GM19397 (cell line): ENCODE measurements around the gene RIMKLA.
A peak's percentile ranks its signal among the peaks of the same experiment; 100 is the strongest.

Experiments used
- ATAC-seq: cut with Tn5 transposase; IDR thresholded peaks from one replicate; pipeline ENCODE4 v1.9.1; 2021; ENCODE audit warnings: mild to moderate bottlenecking, moderate library complexity; ENCODE audit not compliant: unreplicated experiment

RIMKLA gene, protein sequence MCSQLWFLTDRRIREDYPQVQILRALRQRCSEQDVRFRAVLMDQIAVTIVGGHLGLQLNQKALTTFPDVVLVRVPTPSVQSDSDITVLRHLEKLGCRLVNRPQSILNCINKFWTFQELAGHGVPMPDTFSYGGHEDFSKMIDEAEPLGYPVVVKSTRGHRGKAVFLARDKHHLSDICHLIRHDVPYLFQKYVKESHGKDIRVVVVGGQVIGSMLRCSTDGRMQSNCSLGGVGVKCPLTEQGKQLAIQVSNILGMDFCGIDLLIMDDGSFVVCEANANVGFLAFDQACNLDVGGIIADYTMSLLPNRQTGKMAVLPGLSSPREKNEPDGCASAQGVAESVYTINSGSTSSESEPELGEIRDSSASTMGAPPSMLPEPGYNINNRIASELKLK

DNA sequence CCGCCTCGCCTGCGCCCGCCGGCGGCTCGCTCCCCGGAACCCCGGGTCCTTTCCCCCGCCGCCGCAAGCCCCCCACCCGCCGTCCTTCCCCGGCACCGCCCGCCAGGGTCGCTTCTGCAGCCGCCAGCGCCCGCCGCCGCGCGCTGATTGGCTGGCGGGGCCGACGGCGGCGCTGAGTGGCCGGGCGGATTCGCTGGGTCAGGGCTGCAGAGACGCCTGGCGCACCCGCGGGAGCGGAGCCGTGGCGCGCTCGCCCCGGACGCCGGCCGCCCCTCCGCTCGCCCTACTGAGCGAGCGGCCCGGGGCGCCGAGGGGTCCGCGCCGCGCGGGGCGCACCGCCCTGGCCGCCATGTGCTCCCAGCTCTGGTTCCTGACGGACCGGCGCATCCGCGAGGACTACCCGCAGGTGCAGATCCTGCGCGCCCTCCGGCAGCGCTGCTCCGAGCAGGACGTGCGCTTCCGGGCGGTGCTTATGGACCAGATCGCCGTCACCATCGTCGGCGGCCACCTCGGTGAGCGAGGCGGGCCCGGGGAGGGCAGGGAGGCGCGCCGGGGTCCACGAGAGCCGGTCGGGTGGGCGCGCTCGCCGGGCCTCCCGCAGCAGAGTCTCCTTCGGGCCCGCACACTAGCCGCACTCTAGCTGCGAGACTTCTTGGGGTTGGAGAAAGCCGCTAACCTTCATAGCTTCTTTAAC lies at the start of gene RIMKLA:
RIMKLA (plus strand) TSS at position 207 of the 694 bp plus-strand sequence; CDS start at position 350, 143 bp downstream.
- ATAC-seq, result peak; percentile 74

DNA sequence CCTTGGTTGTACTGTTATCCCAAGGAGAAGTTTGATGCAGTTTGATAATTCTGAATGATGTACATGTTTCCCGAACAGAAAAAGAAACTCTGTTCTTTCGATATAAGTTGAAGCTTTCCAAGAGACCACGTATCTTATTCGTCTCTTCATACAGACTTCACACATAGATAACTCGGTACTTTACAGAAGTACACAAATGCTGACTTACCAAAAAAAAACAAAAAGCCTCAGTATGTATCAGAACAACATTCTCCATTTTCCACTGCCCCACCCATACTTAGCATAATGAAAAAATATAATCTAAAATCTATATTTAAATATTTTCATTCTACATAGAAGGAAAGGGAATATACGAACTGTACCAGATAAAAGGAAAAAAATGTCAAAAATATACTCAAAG lies 47.7 kb upstream of the RIMKLA start:
- no peak for ATAC-seq

DNA sequence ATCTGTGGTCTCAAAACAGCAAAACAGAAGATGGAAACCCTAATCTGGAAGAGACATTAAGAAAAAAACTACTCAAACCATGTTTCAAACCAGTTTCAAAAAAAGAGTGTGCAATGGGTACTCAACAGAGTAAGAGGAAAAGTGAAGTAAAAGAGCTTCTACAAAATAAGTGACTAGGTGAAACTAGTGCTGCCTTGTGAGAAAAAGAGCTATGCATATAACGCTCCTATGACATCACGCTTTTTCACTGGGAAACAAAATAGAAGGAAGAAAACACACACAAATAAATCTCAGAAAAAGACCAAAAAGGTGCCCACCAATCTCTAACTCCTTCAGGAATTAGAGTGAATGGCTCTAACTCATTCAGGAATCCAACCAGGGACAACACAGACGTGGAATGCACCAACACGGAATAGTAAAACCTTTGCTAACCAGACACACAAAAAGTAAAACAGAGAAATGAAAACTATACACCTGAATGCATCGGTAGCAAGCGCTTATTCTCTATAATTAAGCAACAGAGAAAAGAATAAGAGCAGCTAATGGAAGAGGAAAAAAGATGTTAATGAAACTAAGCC lies 46.8 kb upstream of the RIMKLA start:
- ATAC-seq, result no peak

DNA sequence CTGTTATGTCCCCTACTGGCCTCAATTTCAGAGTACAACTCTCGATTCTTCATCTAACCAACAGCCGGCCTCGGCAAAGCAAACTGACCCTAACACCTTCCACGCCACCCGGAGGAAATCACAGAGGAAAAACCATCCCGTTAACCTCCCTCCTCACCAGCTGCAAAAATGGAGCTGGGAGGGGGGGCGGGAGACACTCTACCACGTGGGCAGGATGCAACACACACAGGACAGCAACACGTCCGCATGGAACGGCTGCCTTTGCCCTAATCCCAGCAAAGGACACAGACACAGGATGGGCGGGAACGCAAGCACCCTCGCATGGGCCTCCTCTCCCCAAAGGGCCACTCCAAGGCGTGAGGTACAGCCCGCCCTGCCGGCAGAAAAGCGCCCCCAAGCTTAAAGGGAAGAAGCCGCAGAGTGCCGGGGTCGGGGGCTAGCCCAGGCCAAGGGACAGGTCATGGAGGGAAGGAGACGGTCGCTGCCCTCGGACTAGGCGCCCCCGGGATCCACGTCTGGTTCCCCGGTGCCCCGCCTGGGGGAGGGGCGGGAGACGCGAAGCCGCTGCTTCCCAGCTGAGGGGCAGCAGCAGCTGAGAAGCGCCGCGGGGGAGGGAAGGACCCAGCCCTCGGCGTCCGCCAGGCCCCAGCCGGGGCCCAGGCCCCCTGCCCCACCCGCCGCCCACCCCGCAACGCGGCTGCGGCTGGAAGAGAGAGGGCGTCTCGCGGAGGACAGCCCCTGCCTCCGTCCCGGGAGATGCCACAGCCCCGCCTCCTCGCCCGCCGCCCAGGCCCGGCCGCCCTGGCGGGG lies 46.1 kb upstream of the RIMKLA start:
- ATAC-seq, result peak; percentile 55

DNA sequence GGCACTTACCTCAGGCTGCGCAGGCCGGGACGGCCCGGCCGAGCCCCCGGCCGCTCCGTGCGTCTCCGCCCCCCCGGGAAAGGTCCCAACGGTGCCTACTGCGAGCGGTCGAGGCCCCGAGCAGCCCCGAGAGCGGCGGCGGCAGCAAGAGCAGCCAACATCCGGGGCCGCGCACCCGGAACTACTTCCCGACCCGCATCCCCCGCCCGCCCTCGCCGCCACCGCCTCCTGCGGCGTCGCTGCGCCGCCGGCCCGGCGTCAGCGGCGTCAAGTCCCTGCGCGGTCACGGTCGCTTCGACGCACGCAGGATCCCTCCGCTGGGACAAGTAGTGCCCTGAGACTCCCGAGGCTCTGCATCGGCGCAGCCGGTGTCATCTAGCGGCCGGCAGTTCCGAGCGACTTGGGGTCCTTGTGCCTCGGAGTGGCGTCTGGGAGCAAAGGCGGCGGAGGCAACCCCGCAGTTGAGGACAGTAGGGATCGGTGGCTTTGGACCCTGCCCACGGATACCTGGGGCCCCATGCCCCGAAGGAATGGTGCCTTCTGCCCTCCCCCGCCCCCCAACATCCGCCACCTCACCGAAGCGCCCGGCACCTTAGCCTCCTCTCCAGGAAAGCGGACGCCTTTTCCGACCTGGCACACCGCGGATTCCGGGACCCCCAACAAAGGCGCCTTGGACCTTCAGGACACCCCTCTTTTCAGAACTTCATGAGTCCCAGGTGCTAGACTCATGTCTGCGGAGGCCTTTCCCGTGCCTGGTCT lies 45.4 kb upstream of the RIMKLA start, which contains the start of gene FOXJ3:
FOXJ3 (minus strand) TSS at position 186 of the 759 bp plus-strand sequence. CDS start 24,142 bp downstream, outside the sequence.
- ATAC-seq, result peak; percentile 86

DNA sequence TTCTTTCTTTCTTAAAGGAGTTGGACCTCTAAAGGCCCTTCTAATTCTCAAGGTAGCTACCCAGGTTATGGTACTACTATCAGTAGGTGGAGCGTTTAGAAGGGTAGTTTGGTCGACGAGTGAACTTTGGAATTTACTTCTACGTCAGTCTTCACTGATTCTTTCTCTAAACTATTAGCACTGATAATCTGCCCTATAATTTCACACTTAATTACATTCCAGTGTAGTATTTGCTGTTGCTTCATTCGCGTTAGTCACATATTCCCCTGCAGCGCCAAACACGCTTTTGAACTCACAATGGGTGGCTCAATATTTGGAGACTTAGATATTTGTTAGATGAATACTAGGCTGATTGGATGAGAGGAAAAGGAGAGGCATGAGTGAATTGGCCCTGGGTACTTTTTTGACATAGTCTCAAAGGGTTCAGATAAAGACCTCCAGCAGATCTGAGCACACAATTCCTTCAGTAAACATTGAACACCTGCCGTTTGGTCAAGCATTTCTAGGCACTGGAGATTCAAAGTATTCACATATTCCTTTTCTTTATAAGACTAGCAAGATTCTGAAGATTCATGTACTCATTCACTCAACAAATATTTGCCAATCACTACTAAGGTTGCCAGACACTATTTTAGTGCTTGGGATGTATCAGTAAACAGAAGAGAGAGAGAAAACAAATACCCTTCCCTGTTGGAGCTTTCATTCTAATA lies 44.6 kb upstream of the RIMKLA start:
- ATAC-seq, result no peak

DNA sequence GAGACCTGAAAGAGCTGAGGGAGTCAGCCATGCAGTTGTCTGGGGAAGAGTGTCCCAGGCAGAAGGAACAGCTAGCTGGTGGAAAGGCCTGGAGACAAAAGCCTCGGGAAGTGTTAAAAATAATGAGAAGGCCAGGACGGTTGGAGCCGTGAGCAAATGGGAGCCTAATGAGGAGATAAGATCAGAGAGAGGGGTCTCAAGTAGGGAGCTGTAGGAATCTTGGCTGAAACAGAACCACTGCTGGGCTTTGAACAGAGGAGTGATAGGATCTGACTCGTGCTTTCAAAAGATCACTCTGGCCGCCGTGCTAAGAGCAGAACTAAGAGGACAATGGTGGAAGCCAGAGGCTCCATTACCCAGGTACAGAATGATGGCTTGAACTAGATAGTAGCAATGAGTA lies 43.6 kb upstream of the RIMKLA start:
- ATAC-seq, result no peak

DNA sequence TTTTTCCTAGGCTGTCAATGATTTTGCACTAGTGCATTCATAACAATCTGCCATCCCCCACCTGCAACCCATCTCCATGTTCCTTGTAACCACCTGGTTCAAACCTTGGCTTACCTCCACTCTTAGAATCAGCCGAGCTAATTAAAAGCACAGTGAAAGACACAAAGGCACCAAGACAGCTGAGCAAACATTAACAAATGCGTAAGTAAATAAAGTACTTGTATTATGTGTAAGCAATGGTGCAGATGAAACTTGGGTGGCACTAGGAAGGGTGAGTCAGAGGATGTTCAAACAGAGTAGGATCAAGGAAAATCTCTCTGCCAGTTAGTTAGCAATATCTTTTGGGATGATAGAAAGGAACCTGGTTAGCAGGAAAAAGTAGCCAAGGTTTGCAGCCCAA lies 40.5 kb upstream of the RIMKLA start:
- no peak for ATAC-seq

DNA sequence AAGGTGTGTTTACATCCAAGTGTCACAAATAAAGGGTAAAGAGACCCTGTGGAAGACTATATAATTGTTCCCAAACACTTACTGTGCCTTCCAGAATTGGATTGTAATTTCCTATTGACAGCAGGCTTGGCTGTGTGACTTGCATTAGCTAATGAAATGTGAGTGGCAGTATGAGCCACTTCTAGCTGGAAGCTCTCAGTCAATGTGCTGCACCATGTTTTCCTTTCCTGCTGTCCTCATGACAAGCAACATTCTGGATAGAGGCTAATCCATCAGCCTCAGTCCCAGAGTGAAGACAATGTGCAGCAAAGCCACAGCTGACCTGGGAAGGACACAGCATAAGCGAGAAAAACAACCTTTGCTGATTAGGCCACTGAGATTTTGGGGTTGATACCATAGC lies 39.7 kb upstream of the RIMKLA start:
- ATAC-seq, result no peak

DNA sequence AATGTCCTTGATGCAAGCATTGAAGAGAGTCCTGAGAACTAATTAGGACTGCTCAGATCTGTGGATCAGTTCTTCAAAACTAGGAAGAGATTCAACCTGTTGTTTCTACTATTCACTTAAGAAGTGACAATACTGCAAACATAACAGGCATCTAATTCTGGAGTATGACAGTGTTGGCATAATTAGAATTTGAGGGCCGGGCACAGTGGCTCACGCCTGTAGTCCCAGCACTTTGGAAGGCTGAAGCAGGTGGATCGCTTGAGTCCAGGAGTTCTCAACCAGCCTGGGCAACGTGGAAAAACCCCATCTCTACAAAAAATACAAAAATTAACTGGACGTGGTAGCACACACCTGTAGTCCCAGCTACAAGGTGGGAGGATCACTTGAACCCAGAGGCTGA lies 37.5 kb upstream of the RIMKLA start:
- no peak for ATAC-seq

DNA sequence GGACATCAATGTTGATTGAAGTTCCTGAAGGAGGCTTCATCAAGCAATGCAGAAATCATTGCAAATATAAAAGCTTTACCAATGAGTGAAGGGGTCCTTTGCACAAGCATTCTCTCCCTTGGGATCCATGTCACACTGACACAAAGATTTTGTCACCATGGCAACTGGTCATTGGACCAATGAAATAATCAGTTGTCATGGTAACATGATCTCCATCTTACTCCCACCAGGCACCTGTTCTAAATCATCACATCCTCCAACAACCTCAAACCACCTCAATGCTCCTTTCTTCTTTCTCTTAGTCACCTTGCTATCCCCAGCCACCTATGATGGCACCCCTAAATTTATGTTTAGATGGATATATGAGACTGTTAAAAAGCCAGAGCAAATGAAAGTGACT lies 32.1 kb upstream of the RIMKLA start:
- ATAC-seq, result no peak

DNA sequence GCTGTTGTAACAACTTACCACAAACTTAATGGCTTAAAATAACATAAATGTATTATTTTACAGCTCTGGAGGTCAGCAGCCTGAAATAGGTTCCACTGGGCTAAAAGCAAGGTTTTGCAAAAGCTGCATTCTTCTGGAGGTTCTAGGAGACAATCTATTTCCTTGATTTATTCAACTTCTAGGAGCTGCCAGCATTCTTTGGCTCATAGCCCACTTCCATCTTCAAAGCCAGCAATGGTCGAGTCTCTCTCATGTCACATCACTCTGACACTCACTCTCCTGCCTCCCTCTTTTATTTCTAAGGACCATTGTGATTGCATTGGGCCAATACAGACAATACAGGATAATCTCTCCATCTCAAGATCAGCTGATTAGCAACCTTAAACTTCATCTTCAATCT lies 30.5 kb upstream of the RIMKLA start:
- ATAC-seq, result no peak

DNA sequence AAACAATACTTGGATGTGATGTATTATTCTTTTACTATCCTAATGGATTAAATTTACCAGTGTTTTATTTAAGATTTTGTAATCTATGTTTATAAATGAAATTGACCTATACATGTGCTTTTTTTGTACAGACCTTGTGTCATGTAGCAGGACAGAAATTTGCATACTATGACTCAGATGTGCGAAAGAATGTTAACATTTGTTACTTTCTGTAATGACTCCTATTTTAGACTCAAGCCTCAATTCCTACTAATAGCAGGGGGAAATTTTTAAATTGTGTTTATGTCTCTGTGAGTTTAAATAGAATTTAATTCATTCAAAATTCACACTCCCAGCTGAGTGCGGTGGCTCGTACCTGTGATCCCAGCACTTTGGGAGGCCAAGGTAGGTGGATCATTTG lies 21.8 kb upstream of the RIMKLA start:
- no peak for ATAC-seq

DNA sequence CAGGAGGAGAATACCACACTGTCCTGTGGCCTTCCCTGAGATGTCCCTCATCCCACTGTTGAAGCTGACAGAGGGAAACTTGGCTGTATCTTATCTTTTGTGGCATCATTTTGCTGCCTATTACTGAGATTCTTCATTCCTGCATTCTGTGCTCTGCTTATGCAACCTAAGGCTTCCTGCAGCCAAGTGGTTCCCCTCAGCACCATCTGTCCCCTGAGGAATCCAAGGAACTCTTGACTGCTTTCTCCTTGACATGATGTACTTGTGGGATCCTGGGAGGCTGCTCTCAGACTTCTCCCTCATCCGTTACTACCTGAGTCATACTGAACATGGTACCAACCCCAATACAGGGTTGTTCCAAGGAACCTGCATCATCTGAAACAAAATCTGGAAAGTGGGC lies 21.1 kb upstream of the RIMKLA start:
- ATAC-seq, result no peak

DNA sequence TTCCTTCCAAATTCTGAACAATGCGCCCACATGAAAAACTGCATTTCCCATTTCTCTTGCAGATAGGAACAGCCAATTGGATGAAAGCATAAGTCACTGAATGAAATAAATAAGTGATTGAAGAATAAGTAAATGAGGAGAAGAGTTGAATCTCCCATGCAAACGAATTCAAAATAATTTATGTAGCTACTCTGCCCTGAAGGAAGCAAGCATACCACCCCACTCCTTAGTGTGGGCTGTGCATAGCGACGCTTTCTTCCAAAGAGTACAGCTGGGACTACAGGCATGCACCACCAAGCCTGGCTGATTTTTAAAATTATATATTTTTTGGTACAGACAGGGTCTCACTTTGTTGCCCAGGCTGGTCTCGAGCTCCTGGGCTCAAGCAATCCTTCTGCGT lies 16.5 kb upstream of the RIMKLA start:
- ATAC-seq, result no peak

DNA sequence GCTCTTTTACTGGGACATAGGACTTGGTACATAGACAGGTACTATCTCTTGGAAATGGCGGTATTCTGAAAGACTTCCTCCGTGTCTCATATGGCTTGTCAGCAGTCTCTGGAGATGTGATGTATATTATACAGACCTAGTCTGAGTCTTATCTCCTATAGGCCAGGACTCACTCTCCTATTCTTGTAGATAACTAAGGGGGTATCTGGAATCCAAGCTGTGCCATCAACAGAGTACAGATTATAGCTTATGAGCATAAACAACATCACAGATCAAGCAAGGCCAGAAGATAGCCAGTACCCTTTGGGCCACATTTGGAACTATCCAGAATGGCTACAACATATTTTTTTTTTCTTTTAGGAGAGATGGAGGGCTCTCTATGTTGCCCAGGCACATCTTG lies 16.1 kb upstream of the RIMKLA start:
- ATAC-seq, result no peak

DNA sequence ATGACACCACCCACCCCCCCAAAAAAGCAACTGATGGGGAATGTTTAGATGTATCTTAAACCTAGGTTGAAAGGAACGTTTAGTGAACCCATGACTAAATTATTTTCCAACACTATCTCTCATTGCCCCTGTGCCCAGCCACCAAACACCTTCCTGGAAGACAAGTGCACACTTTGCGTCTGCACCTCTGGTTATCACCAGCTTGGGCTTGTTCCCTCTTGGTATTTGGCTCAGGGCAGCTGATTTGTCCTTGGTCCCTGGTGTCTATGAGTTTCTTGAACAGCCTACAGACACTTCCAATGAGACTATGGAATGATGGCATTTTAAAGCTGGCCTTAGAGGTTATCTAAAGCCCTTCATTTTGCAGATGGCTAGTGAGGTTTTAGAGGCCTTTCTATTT lies 15.5 kb upstream of the RIMKLA start:
- no peak for ATAC-seq

DNA sequence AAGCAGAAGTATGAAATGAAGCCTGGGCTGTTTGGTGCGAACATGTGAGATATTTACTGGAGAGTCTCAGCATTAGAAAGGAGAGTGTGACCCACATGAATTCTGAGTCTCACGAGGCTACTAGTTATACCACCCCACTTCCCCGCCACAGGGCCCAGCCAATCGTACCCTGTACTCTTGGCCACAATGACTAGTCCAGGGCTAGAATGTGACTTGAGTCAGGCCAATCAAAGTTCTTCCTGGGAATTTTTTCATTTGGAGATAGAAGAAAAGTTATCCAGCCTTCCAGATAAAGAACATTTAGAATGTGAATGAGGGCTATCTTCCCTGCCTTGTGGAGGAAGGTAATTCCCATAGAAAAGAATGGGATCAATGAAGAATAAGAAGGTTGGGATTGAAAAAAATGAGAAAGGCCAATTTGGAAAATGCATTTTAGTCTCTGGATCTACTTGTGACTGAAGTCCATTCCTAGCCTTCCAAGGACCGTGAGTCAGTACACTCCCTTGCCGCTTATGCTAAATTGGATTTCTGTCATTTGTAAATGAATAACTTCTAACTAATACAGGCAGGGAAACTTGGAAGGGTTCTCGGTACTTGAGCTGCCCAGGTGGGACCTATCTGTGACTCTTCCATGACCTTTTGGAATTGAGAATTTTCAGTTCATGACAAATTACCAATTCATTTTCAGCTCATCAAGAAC lies 12.3 kb upstream of the RIMKLA start:
- ATAC-seq, result no peak

DNA sequence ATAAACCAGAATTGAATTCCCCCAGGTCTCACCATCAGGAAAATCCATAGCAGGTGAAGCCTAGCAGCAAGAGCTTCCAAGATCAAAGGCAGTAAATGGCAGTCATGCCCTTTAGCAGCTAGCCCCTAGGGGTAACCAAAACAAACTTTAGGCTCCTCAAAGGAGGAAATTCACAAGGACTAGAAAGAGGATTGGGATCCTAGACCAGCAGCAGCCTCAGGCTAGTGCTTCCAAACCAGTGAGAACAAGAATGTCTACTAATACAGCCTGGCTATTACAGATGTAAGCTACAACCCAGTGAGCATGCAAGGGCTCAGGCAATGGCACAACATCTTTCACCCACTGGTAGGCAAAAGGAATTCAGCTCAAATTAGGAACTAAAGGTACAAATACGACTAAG lies 11.1 kb upstream of the RIMKLA start:
- ATAC-seq, result no peak
